HCT116 (cell line): ENCODE measurements around the gene RIMBP2. TPM values are rescaled to one million over a fixed set of nuclear protein-coding genes. Genes with fewer than 3 reads are reported as not detected.

Experiments
- ATAC-seq: fragments of 200-7000 bp; cut with Tn5 transposase; 2 replicates; pipeline ENCODE4 v1.9.1; 2020; ENCODE audit warnings: mild to moderate bottlenecking, moderate library complexity
- BruUV-seq: library from RNA; stranded (reverse); fragments of 400-500 nt; replicated peaks from 2 replicates; lab custom pipeline; 2021; lab: Mats Ljungman, UMichigan
- CTCF ChIA-PET: fragments of 300-600 bp; sonication (Branson Sonifier 250); formaldehyde crosslinking; loops from one replicate; lab custom pipeline; 2021; ENCODE audit warnings: antibody characterized with exemption; lab: Charles Lee
- POLR2A ChIA-PET: fragments of 300-600, 350-600 bp; sonication (Branson Sonifier 250); formaldehyde crosslinking; loops from one replicate; lab custom pipeline; 2021; ENCODE audit warnings: antibody characterized with exemption; lab: Charles Lee
- RAD21 ChIA-PET, 2 experiments: fragments of 300-600 bp; sonication (Branson Sonifier 250); formaldehyde crosslinking; loops; one replicate each; lab custom pipeline; 2023; ENCODE audit warnings: low total read pairs in 2 of 2; ENCODE audit not compliant: uncharacterized antibody in 2 of 2, unreplicated experiment in 2 of 2, low non-redundant PET in 1 of 2; lab: Charles Lee
- DNase-seq: peaks from one replicate; pipeline ENCODE4 v3.0.0-alpha.2; 2010; ENCODE audit warnings: low read depth, low spot score
- H2AFZ ChIP-seq: fragments of 200-600 bp; shearing (Covaris generic), sonication (generic); 2 replicates; pipeline ENCODE4 v1.6.1; 2017; ENCODE audit warnings: low read depth, mixed run types, mixed read lengths, antibody characterized with exemption, low read length; ENCODE audit not compliant: poor library complexity, severe bottlenecking
- H3K27ac ChIP-seq: 2 replicates; pipeline ENCODE4 v1.5.1; 2012; ENCODE audit warnings: low read depth, low read length
- H3K27me3 ChIP-seq: fragments of 200-600 bp; sonication (generic); 2 replicates; pipeline ENCODE4 v1.6.1; 2016; ENCODE audit warnings: mixed run types, low read length, mixed read lengths; ENCODE audit not compliant: insufficient read depth
- H3K36me3 ChIP-seq, 2 experiments: fragments of 200-500 bp in 1 of 2; fragments of 200-600 bp in 1 of 2; sonication (Bioruptor generic) in 1 of 2; sonication (generic) in 1 of 2; 2 replicates each; pipeline versions ENCODE4 v1.5.1 to v1.6.1; 2014 to 2016; ENCODE audit warnings: low read length in 2 of 2, inconsistent platforms in 1 of 2, mixed read lengths in 1 of 2, mixed run types in 1 of 2; ENCODE audit not compliant: insufficient read depth in 2 of 2, control insufficient read depth in 1 of 2
- H3K4me1 ChIP-seq, 2 experiments: fragments of 200-600 bp in 1 of 2; sonication (generic) in 1 of 2; 2 replicates each; pipeline versions ENCODE4 v1.5.1 to v1.6.1; 2012 to 2017; ENCODE audit warnings: low read length in 2 of 2, inconsistent platforms in 1 of 2, mild to moderate bottlenecking in 1 of 2, mixed read lengths in 1 of 2, mixed run types in 1 of 2, moderate library complexity in 1 of 2; ENCODE audit not compliant: insufficient read depth in 2 of 2, control insufficient read depth in 1 of 2
- H3K4me2 ChIP-seq: fragments of 200-600 bp; sonication (generic); 2 replicates; pipeline ENCODE4 v1.6.1; 2017; ENCODE audit warnings: mixed run types, low read length, mixed read lengths
- H3K4me3 ChIP-seq, 2 experiments: fragments of 200-600 bp in 1 of 2; sonication (generic) in 1 of 2; replicated peaks in 1 of 2; 2 replicates each; pipeline ENCODE4 v1.5.1; 2011 to 2016; ENCODE audit warnings: low read length in 2 of 2, control low read depth in 1 of 2, low read depth in 1 of 2, mild to moderate bottlenecking in 1 of 2, mixed read lengths in 1 of 2, mixed run types in 1 of 2
- H3K79me2 ChIP-seq: fragments of 200-600 bp; sonication (generic); 2 replicates; pipeline ENCODE4 v1.6.1; 2017; ENCODE audit warnings: mild to moderate bottlenecking, mixed run types, low read length, moderate library complexity, mixed read lengths; ENCODE audit not compliant: insufficient read depth
- H3K9ac ChIP-seq: fragments of 200-600 bp; sonication (generic); 2 replicates; pipeline ENCODE4 v1.6.1; 2016; ENCODE audit warnings: low read length, mixed read lengths
- H3K9me2 ChIP-seq: fragments of 200-600 bp; sonication (generic), shearing (Covaris generic); 2 replicates; pipeline ENCODE4 v1.6.1; 2017; ENCODE audit warnings: mixed run types, mild to moderate bottlenecking, moderate library complexity; ENCODE audit not compliant: insufficient read depth
- H3K9me3 ChIP-seq, 2 experiments: fragments of 200-500 bp in 1 of 2; fragments of 200-600 bp in 1 of 2; sonication (Bioruptor generic) in 1 of 2; sonication (generic) in 1 of 2; 2 replicates each; pipeline ENCODE4 v1.6.1; 2014 to 2017; ENCODE audit warnings: low read length in 2 of 2, mixed read lengths in 2 of 2, inconsistent platforms in 1 of 2, low read depth in 1 of 2, mild to moderate bottlenecking in 1 of 2, mixed run types in 1 of 2, moderate library complexity in 1 of 2; ENCODE audit not compliant: control insufficient read depth in 1 of 2, insufficient read depth in 1 of 2
- H4K20me1 ChIP-seq: fragments of 200-600 bp; sonication (generic), shearing (Covaris generic); 2 replicates; pipeline ENCODE4 v1.6.1; 2017; ENCODE audit warnings: mixed run types, mild to moderate bottlenecking, moderate library complexity; ENCODE audit not compliant: insufficient read depth
- CBX3 ChIP-seq: IDR thresholded peaks from 2 replicates; pipeline ENCODE4 v1.6.1; 2012; ENCODE audit warnings: low read depth
- CTCF ChIP-seq, 3 experiments: fragments of 200-600 bp in 1 of 3; sonication (generic) in 1 of 3; IDR thresholded peaks in 2 of 3; conservative IDR thresholded peaks in 1 of 3; 2 replicates each; pipeline ENCODE4 v1.5.1; 2012 to 2017; ENCODE audit warnings: low read depth in 2 of 3, low read length in 2 of 3, antibody characterized with exemption in 1 of 3, borderline replicate concordance in 1 of 3, control low read depth in 1 of 3, mild to moderate bottlenecking in 1 of 3, mixed read lengths in 1 of 3, mixed run types in 1 of 3, moderate library complexity in 1 of 3; ENCODE audit not compliant: insufficient read depth in 1 of 3
- EGR1 ChIP-seq: IDR thresholded peaks from 2 replicates; pipeline ENCODE4 v1.6.1; 2012; ENCODE audit warnings: low read depth
- EZH2 ChIP-seq: fragments of 200-600 bp; sonication (generic); IDR thresholded peaks from 2 replicates; pipeline ENCODE4 v1.6.1; 2017; ENCODE audit warnings: antibody characterized with exemption, mixed run types
- EZH2phosphoT487 ChIP-seq: fragments of 200-600 bp; IDR thresholded peaks from 2 replicates; pipeline ENCODE4 v1.6.1; 2018; ENCODE audit warnings: antibody characterized with exemption, borderline replicate concordance
- MAX ChIP-seq: IDR thresholded peaks from 2 replicates; pipeline ENCODE4 v1.6.1; 2012
- POLR2A ChIP-seq: IDR thresholded peaks from 2 replicates; pipeline ENCODE4 v1.7.0; 2011; ENCODE audit warnings: borderline replicate concordance; ENCODE audit not compliant: insufficient read depth, insufficient read length; ENCODE audit errors: extremely low read depth
- RAD21 ChIP-seq: IDR thresholded peaks from 2 replicates; pipeline ENCODE4 v1.6.1; 2012; ENCODE audit warnings: low read depth, mild to moderate bottlenecking
- REST ChIP-seq: IDR thresholded peaks from 2 replicates; pipeline ENCODE4 v1.6.1; 2012; ENCODE audit warnings: low read depth
- SP1 ChIP-seq: IDR thresholded peaks from 2 replicates; pipeline ENCODE4 v1.6.1; 2012; ENCODE audit warnings: low read depth
- SRF ChIP-seq: IDR thresholded peaks from 2 replicates; pipeline ENCODE4 v1.6.1; 2012; ENCODE audit warnings: low read depth
- TCF7L2 ChIP-seq: IDR thresholded peaks from 2 replicates; pipeline ENCODE4 v1.7.0; 2011; ENCODE audit warnings: borderline replicate concordance, inconsistent platforms; ENCODE audit not compliant: insufficient read depth, insufficient read length; ENCODE audit errors: extremely low read depth
- YY1 ChIP-seq: IDR thresholded peaks from 2 replicates; pipeline ENCODE4 v1.6.1; 2011; ENCODE audit warnings: low read length, low read depth, moderate library complexity, mild to moderate bottlenecking; ENCODE audit not compliant: insufficient replicate concordance; ENCODE audit errors: extremely low read depth
- ZFX ChIP-seq: fragments of 450-650 bp; IDR thresholded peaks from 2 replicates; pipeline ENCODE4 v1.6.1; 2017
- ZNF274 ChIP-seq: fragments of 200-500 bp; sonication (Bioruptor generic); IDR thresholded peaks from 2 replicates; pipeline ENCODE4 v1.6.1; 2014; ENCODE audit warnings: mild to moderate bottlenecking, low read depth, low read length, inconsistent platforms
- intact Hi-C: fragments of 100-400 bp; cut with micrococcal nuclease; formaldehyde crosslinking; loops from 2 replicates; pipeline ENCODE4 v1.10.0; 2022
- total RNA-seq: library from RNA; stranded (reverse); gene quantifications from one replicate; pipeline ENCODE4 v1.2.1, GENCODE V29; 2021; ENCODE audit not compliant: unreplicated experiment

The RIMBP2 gene
- total RNA-seq, 1 experiment from 2014 or later = not detected

GRCh38 chr12:130480231-130480630, 235.9 kb downstream of the RIMBP2 start:
- intact Hi-C loops = no loop called here
- POLR2A ChIA-PET = no interaction called here
- no peak overlapping the region for H2AFZ ChIP-seq
- H3K27me3 ChIP-seq = 0 out of 2 replicates have a peak, but pooled peaks cover 4% of the 10 kb centered on the region
- RAD21 ChIA-PET = no interaction called here
- no peak overlapping the region for H3K9ac ChIP-seq
- H3K4me1 ChIP-seq = no peaks in the 10 kb centered on the region
- no peaks in the 10 kb centered on the region for H4K20me1 ChIP-seq
- H3K36me3 ChIP-seq = no peaks in the 10 kb centered on the region
- no peak overlapping the region for H3K27ac ChIP-seq
- DNase-seq = no peak
- no peaks in the 10 kb centered on the region for H3K9me2 ChIP-seq
- no peaks in the 10 kb centered on the region for H3K9me3 ChIP-seq
- TF ChIP-seq ZFX = no peak
- TF ChIP-seq YY1 = no peak
- TF ChIP-seq ZNF274 = no peak
- TF ChIP-seq EZH2phosphoT487 = no peak
- no peak for TF ChIP-seq EZH2
- no peak for TF ChIP-seq MAX
- TF ChIP-seq SP1 = no peak
- TF ChIP-seq CTCF (IDR thresholded peaks at IDR 0.05 in 2 of 3, conservative IDR thresholded peaks at IDR 0.05 in 1 of 3; ENCODE audit: borderline replicate concordance in 1 of 3, insufficient read depth in 1 of 3, low read depth in 2 of 3, low read length in 2 of 3) = no peak
- no peak for TF ChIP-seq CBX3
- no peak for TF ChIP-seq EGR1
- no peak for TF ChIP-seq TCF7L2
- no peak for TF ChIP-seq SRF
- TF ChIP-seq RAD21 = no peak
- TF ChIP-seq REST = no peak
- no peak for TF ChIP-seq POLR2A
- TF ChIP-seq, all 23 proteins: peak for 0
- CTCF ChIA-PET = no interaction called here
- Histone ChIP-seq H3K4me3 (no peak overlapping the region), H3K79me2 (no peaks in the 10 kb centered on the region), H3K4me2 (no peak overlapping the region)
- no TSS peak for BruUV-seq
- no peak for ATAC-seq
